Thoracic aorta (tissue), 2 donors: ENCODE measurements around the gene RAI1. TPM values are rescaled to one million over a fixed set of nuclear protein-coding genes. Genes with fewer than 3 reads are reported as not detected.

Source experiments
- ATAC-seq: fragments of 150-250 bp; one replicate; pipeline ENCODE4 v1.8.0; 2017; ENCODE audit warnings: low read depth; ENCODE audit not compliant: insufficient number of reproducible peaks, low FRiP score
- DNase-seq: peaks from one replicate; pipeline ENCODE4 v3.0.0-alpha.2; 2020; ENCODE audit warnings: low spot score
- H3K27ac ChIP-seq, 2 donors: fragments of 200-600 bp; sonication (generic); 1 replicate in 1 of 2; 2 replicates in 1 of 2; pipeline ENCODE4 v1.5.1; 2016; ENCODE audit warnings: mild to moderate bottlenecking in 2 of 2, moderate library complexity in 2 of 2
- H3K27me3 ChIP-seq: fragments of 200-600 bp; sonication (generic); replicated peaks from 2 replicates; pipeline ENCODE4 v1.6.0; 2016; ENCODE audit warnings: mild to moderate bottlenecking; ENCODE audit not compliant: insufficient read depth
- H3K36me3 ChIP-seq: fragments of 200-600 bp; sonication (generic); one replicate; pipeline ENCODE4 v1.5.1; 2016
- H3K4me1 ChIP-seq, 2 donors: fragments of 200-600 bp; sonication (generic); 1 replicate in 1 of 2; 2 replicates in 1 of 2; pipeline versions ENCODE4 v1.5.1 to v1.6.0; 2016; ENCODE audit warnings: low read depth in 2 of 2, mild to moderate bottlenecking in 1 of 2; ENCODE audit not compliant: control insufficient read depth in 1 of 2
- H3K4me3 ChIP-seq: fragments of 200-600 bp; sonication (generic); 2 replicates; pipeline ENCODE4 v1.5.1; 2016; ENCODE audit warnings: mild to moderate bottlenecking
- H3K9me3 ChIP-seq: fragments of 200-600 bp; sonication (generic); 2 replicates; pipeline ENCODE4 v1.5.1; 2016
- CTCF ChIP-seq: fragments of 200-600 bp; sonication (generic); IDR thresholded peaks from one replicate; pipeline ENCODE4 v1.5.1; 2019; ENCODE audit warnings: antibody characterized with exemption
- total RNA-seq, 2 donors: library from RNA; depleted of rRNA; stranded (reverse); fragments of >200 nt; gene quantifications; one replicate each; pipeline versions ENCODE4 v1.1.0 to v1.2.3, GENCODE V29; 2016

RAI1 gene
- total RNA-seq, 2 donors from 2014 or later: 21.0 to 31.5 TPM

- peaks cover 16 to 51% of the 10 kb centered on the region in 2 donors for H3K4me1 ChIP-seq
Observed at GRCh38 chr17:17740615-17741348, 59.5 kb downstream of the RAI1 start.

GRCh38 chr17:17741349-17742023 lies 60.2 kb downstream of the RAI1 start:
- H3K4me3 ChIP-seq: no peak overlapping the region
- H3K27ac ChIP-seq: no peak overlapping the region
- H3K36me3 ChIP-seq: no peaks in the 10 kb centered on the region
- H3K27me3 ChIP-seq: no peaks in the 10 kb centered on the region
- peaks cover 14 to 48% of the 10 kb centered on the region in 2 donors for H3K4me1 ChIP-seq
- DNase-seq (no peak), ATAC-seq (no peak)
- no peaks in the 10 kb centered on the region for H3K9me3 ChIP-seq
- peak; percentile 21 for TF ChIP-seq CTCF

More at GRCh38 chr17:17740615-17741348, 59.5 kb downstream of the RAI1 start:
- Histone ChIP-seq H3K27me3 (no peaks in the 10 kb centered on the region), H3K4me3 (no peak overlapping the region), H3K9me3 (no peaks in the 10 kb centered on the region), H3K36me3 (no peaks in the 10 kb centered on the region), H3K27ac (no peak overlapping the region)
- ATAC-seq (no peak), DNase-seq (no peak)
- TF ChIP-seq CTCF: no peak

- peaks cover 14 to 45% of the 10 kb centered on the region in 2 donors for H3K4me1 ChIP-seq
- no peak for ATAC-seq
- no peaks in the 10 kb centered on the region for H3K9me3 ChIP-seq
- no peak for TF ChIP-seq CTCF
- H3K4me3 ChIP-seq: no peak overlapping the region
- no peaks in the 10 kb centered on the region for H3K36me3 ChIP-seq
- no peak for DNase-seq
- H3K27ac ChIP-seq: no peak overlapping the region
- no peaks in the 10 kb centered on the region for H3K27me3 ChIP-seq
Observed at GRCh38 chr17:17742133-17742621, 60.9 kb downstream of the RAI1 start.

GRCh38 chr17:17742688-17743390 lies 61.6 kb downstream of the RAI1 start:
- no peak overlapping the region for H3K27ac ChIP-seq
- ATAC-seq (no peak), DNase-seq (no peak)
- peaks cover 14 to 45% of the 10 kb centered on the region in 2 donors for H3K4me1 ChIP-seq
- H3K36me3 ChIP-seq: no peaks in the 10 kb centered on the region
- no peak overlapping the region for H3K4me3 ChIP-seq
- no peaks in the 10 kb centered on the region for H3K27me3 ChIP-seq
- no peaks in the 10 kb centered on the region for H3K9me3 ChIP-seq
- TF ChIP-seq CTCF: no peak
